Stimulated activated CD4-positive, alpha-beta T cell treated with anti-CD3 and anti-CD28 coated beads, Interleukin-1b, Interleukin-23, amount 100 ng/mL, for 4 hours (primary cell): ENCODE data around the gene FKBP15.

Experiments used
- DNase-seq, 2 donors: peaks; one replicate each; pipeline ENCODE4 v3.0.0-alpha.2; 2020; ENCODE audit warnings: low read depth in 2 of 2

The FKBP15 gene

GRCh38 chr9:113183956-113184488 is 37.1 kb downstream of the FKBP15 start:
- DNase-seq: no peak

DNA sequence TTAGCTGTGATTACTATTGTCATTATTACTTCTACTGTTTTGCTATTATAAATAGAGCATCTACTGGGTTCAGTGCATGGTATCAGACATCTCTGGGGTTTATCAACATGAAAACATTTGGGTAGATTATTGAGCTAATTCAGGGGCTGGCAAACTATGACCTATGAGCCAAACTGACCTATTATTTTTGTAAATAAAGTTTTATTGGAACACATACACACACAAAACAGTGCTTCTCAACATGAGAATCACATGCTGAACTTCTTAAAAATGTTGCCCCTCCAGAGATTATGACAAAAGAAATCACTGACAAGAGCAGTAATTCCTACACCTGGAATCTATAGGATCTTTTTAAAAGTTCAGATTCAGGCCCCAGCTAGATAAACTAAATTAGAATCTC is 39.9 kb downstream of the FKBP15 start:
- no peak for DNase-seq

DNA sequence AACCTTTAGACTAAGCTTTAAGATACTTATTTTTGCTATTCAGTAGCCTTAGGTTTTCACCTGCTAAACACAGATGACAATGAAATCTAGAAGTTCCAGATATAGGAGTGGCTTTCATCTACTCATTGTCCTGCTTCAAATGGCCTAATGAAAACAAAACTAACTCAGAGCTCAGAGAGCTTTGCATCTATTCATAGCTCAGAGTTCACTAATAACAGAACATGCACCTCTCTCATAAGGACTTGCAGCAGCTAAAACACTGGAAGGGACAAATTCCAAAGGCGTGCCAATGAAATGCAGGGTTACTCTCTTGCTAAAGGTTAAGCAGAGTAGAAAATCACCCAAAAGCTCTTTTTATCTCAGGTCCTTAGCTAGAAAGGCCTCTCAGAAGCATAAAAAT is 41.2 kb downstream of the FKBP15 start:
- no peak for DNase-seq

DNA sequence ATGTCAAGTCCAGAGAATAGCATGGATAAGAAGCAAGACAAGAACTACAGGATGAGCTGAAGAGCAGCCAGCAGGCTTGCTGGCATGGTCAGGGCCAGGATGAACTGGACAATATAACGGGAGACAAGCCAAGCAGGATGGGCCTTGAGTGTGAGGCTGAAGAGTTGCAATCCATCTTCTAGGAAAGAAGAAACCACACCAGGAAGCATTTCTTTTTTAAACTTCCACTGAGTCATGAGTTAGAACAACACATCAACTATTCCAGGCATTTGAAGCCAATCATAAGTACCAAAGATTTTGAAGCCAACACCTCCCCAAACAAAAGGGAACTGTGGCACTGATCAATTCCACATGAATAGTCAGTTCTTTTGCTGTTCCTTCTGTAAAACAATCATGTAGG is 43.0 kb downstream of the FKBP15 start:
- DNase-seq: no peak

DNA sequence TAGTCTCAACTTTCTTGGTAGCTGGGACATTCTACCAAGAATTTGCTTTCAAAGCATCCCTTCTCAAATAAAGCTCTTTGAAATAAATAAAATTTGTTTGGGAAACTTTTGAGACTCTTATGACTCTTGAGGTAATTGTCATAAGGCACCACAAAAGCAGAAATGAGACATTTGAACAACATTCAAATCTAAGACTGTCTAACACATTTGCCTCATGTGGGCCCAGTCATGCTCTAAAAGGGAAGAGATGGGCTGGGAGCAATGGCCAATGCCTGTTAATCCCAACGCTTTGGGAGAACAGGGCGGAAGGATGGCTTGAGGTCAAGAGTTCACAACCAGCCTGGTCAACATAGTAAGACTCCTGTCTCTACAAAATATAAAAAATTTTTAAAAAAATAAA is 43.8 kb downstream of the FKBP15 start:
- DNase-seq: no peak

- no peak for DNase-seq
These were observed 44.3 kb downstream of the FKBP15 start for GRCh38 chr9:113176803-113177202.

DNA sequence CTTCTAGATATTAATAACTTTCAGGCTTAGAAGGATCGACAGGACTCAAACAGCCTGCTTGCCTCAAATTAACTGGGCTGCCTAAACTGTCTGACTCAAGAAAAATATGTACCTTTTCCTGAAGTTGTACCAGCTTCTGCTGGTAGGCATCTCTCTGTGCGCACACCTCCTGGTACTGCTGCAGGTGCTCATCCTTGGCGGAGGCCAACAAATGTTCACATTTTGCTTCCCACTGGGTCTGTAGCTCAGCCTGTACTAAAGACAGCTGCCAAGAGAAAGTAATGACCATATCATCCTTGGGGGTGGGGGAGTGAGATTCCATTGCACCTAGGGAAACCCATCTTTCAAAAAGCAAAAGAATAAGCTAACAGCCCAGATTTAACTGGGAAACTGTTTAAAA is 47.7 kb downstream of the FKBP15 start:
- DNase-seq: no peak

DNA sequence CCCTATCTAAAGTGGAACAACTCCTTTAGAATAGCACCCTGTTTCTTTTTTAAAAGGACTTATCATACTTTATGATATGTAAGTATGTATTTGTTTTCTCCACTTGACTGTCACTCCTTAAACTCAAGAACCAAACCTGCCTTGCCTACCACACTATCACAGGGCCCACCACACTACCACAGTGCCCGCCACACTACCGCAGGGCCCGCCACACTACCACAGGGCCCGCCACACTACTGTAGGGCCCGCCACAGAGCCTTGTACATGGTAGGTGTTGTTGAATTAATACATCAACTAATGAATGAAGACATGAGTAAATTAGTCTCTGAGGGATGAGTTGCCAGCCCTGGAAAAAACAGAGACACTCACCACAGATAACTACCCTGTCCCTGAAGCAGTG is 52.3 kb downstream of the FKBP15 start:
- DNase-seq: no peak

DNA sequence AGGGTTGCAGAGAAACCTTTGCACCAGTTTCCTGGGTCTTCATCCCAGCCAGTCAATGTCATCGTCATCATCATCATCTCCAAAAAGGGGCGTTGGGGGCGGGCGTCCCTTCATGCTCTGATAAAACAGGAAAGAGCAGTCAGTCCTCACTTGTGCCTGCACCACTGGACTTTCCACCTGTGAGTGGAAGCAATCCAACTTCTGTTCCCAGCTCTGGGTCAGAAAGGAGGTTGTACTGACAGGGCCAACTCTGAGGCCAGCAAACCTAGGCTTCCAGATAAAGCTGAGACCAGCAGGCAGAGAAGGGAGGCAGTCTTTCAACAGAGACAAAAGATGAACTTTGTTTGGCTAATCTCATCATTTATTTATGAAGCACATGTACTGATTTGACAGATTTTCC is 55.0 kb downstream of the FKBP15 start:
- no peak for DNase-seq

DNA sequence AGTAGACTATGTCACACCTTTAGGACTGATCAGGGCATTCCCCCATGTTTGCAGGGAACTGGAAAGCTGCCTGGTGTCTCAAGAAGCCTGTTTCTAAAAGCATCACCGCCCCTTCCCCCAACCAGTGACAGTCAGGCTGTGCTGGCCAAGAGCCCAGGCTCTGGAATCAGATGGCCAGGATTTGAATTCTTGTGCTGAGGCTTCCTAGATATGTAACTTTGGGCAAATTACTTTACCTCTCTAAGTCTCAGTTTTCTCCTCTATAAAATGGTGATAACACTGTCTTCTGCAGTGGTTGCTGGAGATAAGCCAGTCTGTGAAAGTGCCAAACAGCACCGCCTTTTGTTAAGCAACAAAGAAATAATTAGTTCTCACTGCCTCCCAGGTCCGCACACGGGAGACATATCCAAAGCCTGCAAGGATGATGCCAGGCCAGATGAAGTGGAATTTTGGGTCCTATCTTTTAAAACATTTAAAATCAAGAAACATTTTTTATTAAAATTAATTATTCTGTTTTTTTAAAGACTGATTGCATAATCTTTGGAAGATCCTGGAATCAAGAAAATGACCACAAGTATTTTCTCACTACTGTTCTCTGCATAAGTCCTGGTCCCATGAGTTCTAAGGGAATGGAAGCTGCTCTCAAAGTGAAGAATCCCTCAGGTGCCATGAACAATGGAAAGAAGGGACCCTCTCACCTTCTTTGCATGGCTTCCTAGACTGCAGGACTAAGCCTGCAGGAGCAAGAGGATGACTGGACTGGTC is 56.4 kb downstream of the FKBP15 start:
- no peak for DNase-seq

- no peak for DNase-seq
These were observed 58.1 kb downstream of the FKBP15 start for GRCh38 chr9:113163001-113163400.

DNA sequence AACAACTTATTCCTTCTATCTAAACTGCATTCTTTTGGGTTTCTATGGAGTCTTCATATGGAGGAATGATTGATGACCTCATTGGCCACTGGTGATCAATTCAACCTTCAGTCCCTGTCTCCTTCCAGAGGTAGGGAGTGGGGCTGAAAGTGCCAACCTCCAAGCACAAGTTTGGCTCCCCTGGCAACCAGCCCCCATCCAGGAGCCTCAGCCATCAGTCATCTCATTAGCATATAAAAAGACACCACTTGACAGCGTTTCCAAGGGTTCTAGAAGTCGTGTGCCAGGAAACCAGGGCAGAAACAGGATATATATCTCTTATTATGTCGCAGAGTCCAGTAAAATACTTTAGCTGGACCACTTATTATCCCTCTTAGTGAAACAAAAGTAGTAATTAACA is 60.5 kb downstream of the FKBP15 start:
- DNase-seq: no peak

DNA sequence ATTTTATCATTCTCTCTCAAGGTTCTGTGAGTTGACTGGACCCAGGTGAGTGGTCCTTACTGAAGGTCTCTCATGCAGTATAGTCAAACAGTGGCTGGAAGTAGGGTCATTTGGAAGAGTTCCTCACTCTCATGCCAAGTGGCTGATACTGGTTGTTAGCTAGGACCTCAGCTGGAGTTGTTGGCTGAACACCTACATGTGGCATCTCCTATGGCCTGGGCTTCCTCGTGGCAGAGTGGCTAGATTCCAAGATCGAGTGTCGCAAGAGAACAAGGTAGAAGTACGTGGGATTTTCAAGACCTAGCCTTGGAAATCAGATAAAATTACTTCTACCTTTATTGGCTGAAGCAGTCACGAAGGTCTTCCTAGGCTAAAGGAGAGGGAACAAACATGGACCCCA is 62.6 kb downstream of the FKBP15 start:
- no peak for DNase-seq

- DNase-seq: no peak
These were observed 64.2 kb downstream of the FKBP15 start for GRCh38 chr9:113156880-113157279.

- peak in 1 of 2 donors; percentile 18 for DNase-seq
These were observed 65.0 kb downstream of the FKBP15 start for GRCh38 chr9:113155911-113156588.

GRCh38 chr9:113154946-113155345 is 66.1 kb downstream of the FKBP15 start:
- no peak for DNase-seq

- DNase-seq: no peak
These were observed 66.6 kb downstream of the FKBP15 start for GRCh38 chr9:113154471-113154870.

DNA sequence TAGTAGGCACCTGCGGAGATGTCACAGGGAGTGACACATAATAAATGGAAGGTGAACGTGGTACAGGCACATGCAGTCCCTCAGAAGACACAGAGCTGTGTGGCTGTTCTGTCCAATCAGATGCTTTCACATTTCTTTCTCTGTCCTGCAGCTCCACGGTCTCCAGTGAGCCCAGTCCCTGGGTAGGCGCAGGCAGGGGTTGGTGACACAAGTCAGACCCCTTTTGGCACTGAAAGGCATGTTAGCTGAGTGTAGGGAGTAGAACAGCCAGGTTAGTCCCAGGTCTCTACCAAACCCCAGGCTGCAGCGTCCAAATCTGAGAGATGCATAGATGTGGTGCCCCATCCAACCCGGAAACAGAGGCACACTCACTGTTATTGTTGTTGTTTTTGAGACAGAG is 67.5 kb downstream of the FKBP15 start:
- no peak for DNase-seq

DNA sequence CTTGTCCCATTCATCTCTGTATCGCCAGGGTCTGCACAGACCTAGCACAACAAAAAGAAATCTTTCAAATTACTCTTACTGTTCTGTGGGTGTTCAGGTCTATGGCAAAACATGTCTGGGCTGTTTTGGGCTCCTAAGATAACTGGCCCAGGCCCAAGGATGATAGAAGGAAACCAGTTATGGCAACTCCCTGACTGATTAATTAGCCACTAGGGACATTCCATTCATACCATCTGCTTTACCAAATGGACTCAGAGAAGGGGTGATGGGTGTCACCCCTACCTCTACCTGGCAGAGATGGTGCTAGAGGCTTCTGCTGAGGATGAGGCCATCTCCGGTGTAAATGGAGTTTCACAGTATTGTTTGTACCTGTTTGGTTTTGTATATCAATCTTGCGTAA is 68.4 kb downstream of the FKBP15 start:
- DNase-seq: no peak

- DNase-seq: no peak
These were observed 69.1 kb downstream of the FKBP15 start for GRCh38 chr9:113151696-113152630.

DNA sequence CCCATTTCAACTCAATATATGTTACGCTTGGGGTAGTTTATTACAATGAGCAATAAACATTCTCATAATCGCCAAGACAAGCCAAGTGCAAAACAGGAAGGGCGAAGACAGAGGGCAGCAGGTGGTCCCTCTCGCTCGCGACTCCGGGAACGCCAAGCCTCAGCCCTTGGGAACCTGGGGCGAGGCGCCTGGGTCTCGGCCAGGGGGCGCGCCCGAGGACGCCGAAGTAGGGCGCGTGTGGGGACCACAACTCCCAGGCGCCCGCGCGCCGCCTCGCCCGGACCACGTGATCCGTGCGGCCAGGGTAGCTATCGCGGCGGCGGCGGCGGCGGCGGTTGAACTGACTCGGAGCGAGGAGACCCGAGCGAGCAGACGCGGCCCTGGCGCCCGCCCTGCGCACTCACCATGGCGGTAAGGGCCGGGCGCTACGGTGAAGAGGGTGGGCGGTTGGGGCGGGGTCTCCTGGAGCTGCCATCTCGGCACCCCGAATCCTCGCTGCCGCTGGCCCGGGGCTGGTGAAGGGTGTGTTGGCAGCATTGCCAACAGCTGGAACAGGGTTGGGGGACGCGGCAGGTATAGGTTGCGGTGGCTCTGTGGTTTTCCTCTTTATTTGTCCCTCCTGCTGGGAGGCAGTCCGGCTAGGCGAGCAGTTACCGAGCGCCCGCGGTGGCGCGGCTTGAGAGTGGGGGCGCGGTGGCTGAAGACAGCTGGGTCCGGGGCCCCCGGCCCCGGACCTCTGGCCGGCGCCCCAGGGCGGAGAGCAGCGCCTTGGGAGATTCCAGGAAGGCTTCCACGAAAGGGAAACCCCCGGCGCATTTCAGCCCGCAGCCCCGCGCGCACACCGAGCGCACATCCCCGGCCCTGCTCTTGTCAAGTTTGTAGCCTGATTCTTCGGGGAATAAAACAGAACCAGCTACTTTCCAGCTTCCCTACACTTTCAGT is 70.1 kb downstream of the FKBP15 start, which contains the start of gene SLC31A2:
Gene SLC31A2 (plus strand): TSS at position 338 of the 942 bp plus-strand sequence. CDS start 68 bp downstream, at position 406.
- peak; percentile 78 to 87 for DNase-seq
